Germinal center (tissue), 1 donor: ENCODE measurements around the gene FYCO1.
"Not testable (repeated sequence)": the region's sequence is repeated elsewhere in the genome, so short reads cannot be mapped to it uniquely, and the experiment has no call there.

Experiments
- DNase-seq: peaks from one replicate; pipeline ENCODE4 v3.0.0; 2012; ENCODE audit warnings: mixed read lengths, low spot score

The FYCO1 gene

GRCh38 chr3:46010519-46011113 is 15.0 kb upstream of the FYCO1 start:
- DNase-seq: no peak

GRCh38 chr3:46008058-46008457 is 12.4 kb upstream of the FYCO1 start:
- DNase-seq: no peak

DNA sequence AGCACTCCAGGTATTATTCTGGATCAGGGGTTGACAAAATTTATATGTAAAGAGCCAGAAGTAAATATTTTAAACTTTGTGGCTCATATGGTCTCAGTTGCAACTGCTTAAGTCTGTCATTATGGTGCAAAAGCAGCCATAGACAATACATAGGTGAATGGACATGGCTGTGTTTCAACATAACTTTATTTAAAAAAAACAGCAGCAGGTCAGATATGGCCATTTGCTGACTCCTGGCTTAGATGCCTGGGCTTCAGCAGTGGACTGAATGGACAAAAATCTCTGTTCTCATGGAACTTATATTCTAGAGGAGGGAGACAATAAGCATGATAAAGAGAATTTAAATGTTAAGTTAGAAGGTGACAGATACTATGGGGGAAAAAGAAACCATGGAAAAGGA is 11.7 kb upstream of the FYCO1 start:
- no peak for DNase-seq

DNA sequence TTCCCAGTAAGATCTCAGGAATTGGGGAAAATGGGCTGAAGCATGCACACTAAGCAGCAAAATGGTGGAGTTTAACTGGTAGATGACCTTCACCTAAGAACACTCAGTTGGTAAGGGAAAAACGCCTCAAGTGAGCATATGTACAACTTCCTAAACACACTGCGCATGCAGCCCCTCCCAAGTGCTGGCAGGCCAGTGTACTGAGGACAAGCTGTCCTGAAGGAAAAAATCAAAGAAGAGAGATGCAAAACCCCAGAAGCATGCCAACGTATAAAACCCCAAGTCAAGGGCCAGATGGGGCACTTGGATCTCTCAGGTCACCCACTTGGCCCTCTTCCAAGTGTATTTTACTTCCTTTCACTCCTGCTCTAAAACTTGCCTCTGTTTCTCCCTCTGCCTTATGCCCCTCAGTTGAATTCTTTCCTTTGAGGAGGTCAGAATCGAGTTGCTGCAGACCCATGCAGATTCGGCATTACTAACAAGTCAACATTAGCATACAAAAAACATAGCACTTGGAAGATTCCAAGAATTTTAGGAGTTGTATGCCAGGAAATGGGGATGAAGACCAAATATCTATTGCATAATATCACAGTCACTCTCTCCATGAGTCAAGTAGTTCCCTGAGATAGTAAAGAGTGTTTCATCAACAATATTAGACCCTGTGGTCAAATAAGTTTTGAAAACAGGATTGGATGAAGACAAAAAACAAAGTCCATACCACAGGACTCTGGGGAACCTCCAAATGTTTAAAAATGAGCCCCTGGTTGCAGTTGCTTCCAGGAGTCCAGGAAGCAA is 10.8 kb upstream of the FYCO1 start:
- DNase-seq: no peak

DNA sequence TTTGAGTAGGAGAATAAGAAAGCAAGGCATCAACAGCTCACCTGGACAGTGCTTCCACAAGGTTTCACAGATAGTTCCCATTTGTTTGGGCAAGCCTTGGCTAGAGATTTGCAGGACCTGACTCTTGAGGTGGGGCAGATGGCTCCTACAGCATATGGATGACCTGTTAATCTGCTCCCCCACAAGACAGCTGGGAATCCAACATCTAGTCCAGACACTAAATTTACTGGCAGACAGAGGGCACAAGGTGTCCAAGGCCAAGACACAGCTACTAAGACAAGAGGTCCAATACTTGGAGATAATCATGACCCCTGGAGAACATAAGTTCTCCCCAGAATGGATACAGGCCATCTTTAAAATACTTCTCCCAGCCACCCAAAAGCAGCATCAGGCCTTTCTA is 8.1 kb upstream of the FYCO1 start:
- DNase-seq: not testable (repeated sequence)

GRCh38 chr3:46001178-46001577 is 5.6 kb upstream of the FYCO1 start:
- no peak for DNase-seq

GRCh38 chr3:45997942-45998341 is 2.3 kb upstream of the FYCO1 start:
- DNase-seq: no peak

GRCh38 chr3:45997499-45997898 is 1.9 kb upstream of the FYCO1 start:
- not testable (repeated sequence) for DNase-seq

DNA sequence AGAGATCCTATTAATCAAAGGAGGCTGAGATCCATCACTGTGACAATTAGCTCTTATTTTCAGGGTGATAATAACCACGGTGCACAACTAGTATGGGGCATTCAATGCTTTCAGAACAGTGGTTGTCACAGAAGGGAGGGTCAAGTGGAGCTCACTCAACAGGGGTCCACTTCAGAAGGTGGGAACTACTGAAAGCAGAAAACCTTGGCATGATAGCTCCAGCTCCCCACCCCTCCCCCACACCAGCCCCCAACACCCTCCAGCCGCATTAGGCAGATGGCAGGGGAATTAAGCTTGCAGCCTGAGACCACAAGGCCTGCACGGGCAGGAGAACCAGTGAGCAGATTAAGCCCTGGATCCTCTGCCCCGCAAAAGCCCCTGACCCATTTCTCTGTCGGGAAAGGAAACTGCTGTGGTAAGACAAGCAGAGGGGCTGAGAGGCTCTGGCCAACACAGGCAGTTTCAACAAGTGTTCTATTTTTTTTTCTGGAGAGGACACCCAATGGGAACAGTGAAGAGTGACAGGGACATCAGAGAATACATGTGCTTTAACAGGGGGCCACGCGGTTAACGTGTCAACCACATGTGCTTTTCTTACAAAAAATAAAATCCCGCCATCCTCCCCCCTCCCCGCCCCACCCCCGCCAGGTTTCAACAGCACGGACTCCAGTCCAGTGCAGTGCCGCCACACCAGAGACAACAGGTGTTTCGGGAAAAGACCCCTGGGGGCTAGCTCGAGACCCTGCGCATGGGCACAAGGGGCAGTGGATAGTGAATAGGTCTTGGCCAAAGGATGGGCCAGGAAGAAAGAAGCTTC is 997 bp downstream of the FYCO1 start:
- DNase-seq: peak; percentile 13

DNA sequence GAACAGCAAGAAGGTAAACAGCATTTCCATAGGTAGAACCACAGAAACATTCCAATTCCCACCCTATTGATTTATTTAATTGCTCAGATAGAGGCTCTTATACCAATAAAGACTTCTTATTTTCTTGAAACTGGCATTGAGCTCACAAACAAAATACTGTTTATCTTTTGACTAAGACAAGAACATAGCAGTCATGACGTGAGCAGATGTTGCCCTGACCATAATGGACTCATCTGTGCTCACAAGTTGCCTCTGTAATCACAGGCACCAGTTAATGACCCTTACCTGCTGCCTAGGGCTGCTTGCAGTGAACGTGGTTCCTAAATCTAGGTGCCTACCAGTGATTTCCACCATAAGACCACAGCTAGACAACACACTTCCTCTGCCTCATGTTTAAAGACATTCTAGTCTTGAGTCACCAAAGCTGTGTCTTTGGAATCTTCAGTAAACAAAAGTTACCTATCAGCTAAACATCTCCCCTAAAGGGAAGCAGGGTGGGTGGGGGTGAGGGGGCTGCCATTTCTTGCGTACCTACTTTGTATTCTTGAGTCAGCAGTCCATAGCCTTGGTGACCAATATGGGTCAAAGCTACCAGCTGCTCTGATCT is 2.1 kb downstream of the FYCO1 start:
- DNase-seq: no peak

GRCh38 chr3:45992821-45993221 is 2.8 kb downstream of the FYCO1 start:
- DNase-seq: no peak

DNA sequence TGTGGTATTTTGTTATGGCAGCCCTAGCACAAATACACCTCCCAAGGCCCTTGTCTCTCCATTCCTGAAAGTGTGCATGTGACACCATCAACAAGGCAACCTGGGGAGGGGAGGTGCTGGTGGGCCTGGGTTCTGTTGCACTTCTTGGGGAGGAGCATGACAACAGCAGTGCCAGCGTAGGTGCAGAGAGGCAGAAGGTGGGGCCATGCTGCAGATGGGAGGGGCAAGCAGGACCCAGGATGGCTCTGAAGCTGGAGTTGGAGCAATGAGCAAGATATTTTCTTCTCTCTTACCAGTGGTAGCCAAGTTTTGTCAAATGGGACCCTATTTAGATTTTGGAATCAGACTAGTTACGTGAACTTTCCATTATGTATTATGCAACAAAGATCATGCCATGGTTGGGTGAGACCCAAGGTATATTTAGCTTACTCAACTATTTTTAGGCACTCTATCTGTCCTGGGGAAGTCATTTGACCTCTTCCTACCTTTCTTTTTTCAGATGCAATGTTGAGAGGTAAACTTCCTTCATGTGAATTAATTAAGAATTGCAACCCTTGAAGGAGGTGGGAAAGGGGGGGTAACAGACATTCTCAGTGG is 3.4 kb downstream of the FYCO1 start:
- DNase-seq: peak; percentile 18

- no peak for DNase-seq
These were observed 4.3 kb downstream of the FYCO1 start for GRCh38 chr3:45991341-45991740.

GRCh38 chr3:45990181-45990580 is 5.4 kb downstream of the FYCO1 start:
- DNase-seq: no peak

DNA sequence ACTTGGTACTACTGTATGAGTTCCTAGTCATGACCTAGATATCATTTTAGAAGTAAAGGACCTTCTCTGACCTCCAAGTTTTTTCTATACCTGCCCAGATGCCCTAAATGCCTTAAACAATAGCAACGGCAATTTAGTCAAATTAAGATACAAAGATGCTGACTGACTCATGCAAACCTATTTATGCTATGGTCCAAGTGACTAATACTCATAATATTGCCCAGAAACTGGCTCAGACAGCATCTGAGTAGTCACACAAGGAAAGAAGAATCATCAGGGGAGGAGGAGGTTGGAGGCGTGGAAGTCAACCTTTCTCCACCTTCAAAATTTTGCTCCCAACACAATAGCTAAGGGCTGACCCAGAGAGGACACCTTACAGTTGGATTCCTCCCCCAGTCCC is 6.8 kb downstream of the FYCO1 start:
- DNase-seq: no peak

- no peak for DNase-seq
These were observed 7.3 kb downstream of the FYCO1 start for GRCh38 chr3:45988362-45988761.

DNA sequence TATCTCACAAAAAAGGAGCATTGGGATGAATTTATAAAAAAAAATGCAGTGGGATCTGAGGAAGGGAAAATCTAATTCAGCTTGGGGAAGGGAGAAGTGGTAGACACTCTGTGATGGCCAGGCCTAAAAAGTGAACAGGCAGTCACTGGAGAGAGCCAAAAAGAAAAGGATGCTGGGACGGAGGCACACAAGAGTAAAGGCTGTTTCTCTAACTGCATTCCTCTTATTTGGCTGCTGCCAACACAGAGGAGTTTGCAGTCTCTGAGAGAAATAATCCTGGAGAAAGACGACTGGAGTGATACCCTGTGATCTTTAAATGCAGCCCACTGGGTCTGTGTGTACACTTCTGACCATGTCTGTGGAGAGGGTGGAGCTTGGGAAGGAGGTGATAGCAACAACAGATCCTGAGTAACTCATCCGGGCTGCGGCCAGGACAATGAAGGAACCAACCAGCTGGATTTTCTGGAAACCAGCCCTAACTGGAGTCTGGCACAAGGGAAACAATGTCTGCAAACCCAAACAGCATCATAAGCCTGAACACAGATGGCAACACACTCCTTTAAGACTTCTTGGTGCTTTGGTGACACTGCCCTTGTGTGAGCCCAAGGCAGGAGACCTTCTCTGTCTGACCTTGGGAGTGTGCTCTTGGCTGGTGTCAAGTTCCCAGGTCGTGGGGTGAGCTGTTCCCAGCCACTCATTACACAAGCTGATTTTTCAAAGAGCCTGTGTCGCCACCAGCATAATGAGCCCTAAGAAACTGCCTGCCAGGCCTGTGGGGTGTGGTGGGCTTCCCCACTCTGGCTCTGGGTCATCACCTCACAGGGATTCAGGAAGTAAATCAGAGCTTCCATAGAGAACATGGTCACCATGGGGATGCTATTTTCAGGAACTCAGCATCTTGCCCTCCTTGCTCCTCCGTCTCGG is 8.0 kb downstream of the FYCO1 start:
- no peak for DNase-seq

DNA sequence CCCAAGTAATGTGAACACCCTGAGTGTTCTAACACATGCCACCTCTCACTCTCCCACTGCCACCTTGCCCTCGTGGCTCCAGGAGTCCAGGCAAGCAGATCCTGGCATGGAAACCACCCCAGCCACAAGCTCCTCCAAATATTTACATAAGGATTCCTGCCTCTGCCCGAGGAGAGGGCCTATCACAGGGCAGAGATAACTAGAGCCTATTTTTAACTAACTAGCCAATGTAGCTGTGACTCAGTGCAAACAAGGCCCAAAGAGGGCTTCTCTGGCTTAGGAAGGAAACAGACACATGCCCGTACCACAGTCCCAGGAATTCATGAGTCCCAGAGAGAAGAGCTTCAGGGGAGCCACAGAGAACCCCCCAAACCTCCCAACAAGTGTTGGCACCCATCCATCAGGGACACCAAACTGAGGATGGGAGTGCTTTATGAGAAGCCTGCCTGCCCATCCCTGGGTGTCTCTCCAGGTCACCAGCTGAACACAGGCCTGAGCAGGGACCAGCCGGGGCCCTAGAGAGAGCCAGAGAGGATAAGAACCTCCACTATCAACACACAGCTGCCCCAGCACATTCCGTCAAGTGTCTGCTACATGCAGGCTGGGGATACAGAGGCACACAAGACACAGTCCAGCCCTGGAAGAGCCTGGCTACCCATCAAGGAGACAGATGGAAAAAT is 9.2 kb downstream of the FYCO1 start:
- no peak for DNase-seq

GRCh38 chr3:45985532-45986302 is 9.9 kb downstream of the FYCO1 start:
- no peak for DNase-seq
